HuH-7 (cell line): ENCODE data around the gene RASL10A.
A peak's percentile ranks its signal among the peaks of the same experiment; 100 is the strongest.
"Not testable (repeated sequence)": the region's sequence is repeated elsewhere in the genome, so short reads cannot be mapped to it uniquely, and the experiment has no call there.

Source experiments
- DNase-seq: peaks from one replicate; pipeline ENCODE4 v3.0.0; 2011; ENCODE audit warnings: low spot score

Gene RASL10A

DNA sequence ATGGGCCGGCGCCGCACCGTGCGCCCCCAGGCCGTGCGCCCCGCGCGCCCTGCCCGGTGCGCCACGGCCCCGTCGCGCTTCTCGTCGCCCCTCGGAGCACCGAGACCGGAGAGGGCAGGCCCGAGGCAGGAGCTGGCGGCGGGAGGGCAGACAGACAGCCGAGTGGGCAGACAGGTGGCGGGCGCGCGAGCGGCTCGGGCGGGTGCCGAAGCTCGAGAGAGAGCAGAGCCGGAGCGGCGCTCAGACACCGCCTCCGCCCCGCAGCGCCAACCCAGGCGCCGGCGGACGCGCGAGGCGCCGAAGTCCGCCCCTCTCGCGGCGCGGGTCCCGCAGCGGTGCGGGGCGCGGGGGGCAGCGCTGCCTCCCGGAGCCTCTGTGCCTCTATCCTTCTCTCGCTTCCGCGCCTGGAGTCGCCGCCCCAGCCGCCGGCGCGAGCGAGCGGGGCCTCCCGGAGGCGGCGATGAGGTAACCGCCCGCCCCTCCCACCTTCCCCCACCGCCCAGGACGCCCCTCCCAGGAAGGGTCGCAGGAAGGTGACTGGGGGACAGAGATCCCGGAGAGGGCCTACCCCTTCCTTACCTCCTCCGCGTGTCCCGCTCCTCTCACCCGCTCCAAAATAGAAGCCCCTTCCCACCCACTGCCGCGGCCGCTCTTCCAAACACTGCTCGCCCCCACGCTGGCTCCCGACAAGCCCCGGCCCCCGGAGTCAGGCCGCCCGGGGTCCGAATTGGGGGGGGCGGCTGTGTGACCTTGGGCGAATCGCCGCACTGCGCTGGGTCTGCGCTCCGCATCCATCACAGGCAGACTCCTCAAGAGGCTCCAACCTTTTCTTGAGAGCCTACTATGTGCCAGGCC, at the start of gene RASL10A:
RASL10A (minus strand) TSS at position 412 of the 855 bp plus-strand sequence. CDS start 451 bp downstream, outside the sequence.
- peak; percentile 82 for DNase-seq

- DNase-seq: peak; percentile 80
Measured at GRCh38 chr22:29359469-29359868, 44.0 kb upstream of the RASL10A start.

DNA sequence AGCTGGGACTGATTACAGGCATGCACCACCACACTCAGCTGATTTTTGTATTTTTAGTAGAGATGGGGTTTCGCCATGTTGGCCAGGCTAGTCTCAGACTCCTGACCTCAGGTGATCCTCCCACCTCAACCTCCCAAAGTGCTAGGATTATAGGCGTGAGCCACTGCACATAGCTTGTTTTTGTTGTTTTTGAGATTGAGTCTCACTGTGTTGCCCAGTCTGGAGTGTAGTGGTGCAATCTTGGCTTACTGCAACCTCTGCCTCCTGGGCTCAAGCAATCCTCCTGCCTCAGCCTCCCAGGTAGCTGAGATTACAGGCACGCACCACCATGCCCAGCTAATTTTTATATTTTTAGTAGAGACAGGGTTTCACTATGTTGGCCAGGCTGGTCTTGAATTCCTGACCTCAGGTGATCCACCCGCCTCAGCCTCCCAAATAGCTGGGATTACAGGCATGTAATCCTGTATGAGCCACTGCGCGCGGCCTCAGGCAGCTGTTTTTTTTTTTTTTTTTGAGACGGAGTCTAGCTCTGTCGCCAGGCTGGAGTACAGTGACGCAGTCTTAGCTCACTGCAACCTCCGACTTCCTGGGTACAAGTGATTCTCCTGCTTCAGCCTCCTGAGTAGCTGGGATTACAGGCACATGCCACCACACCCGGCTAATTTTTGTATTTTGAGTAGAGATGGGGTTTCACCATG, 41.8 kb upstream of the RASL10A start:
- DNase-seq: not testable (repeated sequence)

DNA sequence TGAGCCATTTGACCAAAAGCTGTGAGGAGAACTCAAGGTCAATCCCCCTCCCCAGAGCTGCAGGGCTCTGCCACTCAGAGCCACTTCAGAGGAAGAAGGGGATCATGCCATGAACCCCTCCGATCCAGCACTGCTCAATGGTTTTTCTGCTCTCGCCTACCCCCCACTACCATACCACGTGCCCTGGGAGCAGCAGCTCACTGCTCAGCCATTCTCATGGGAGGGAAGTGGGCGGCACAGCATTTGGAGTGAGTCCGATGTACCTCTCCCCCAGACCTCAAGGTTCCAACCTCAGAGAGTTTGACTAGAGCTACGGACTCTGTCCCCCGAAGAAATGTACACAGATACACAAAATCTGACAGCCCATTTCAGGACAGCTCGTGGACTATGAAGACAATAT, 38.4 kb upstream of the RASL10A start:
- no peak for DNase-seq

GRCh38 chr22:29353286-29353685, 37.8 kb upstream of the RASL10A start:
- no peak for DNase-seq

DNA sequence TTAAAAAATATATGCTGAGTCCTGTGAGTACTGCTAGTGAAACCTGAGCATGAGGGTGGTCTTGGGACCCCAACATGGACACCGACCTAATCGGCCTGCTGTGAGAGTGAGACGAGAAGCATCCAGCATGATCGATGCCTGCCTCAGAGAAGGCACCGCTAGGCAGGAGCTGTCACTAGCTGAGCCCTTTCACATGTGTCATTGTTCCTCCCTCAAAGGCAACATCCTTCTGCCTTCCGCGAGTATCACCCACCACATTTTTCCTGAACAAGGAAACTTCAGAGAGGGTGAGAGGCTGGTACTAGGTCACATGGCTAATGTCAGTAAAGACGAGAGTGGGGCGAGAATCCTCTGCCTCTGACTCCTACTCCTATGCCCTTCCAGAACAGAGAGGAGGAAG, 37.3 kb upstream of the RASL10A start:
- no peak for DNase-seq

DNA sequence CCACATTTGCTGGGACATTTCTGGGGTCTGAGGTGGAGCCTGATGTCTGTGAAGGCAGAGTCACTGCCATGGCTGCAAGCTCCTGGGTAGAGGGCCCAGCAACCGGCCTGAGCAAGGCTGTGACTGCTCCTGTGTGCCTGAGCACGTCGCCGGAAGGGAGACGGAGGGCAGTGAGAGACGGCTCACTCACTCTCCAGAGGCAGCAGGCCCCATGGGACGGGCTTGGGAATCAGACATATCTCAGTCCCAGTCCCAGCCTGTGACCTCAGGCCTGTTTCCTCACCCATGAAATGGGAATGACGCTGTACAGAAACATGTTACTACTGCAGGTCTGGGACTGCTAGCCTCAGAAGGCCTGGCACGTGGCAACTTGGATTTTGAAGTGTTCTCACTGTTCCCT, 36.4 kb upstream of the RASL10A start:
- no peak for DNase-seq

DNA sequence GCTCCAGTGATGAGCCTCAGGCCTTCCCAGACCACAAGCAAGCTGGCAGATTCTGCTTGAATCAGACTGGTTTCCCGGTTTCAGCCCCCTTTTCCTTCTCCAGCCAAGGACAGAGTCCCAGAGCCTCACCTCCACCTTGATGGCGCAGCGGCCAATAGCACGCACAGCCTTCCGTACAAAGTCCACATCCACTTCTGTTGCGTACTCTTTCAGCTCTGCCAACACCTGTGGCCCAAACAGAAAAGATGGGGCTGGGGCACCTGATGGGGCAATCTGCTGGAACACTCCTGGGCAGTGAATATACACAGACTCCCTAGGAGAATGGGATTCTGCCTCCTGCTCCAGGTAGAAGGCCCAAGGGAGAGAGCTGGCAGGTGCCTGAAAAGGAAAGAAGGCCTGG, 35.5 kb upstream of the RASL10A start:
- no peak for DNase-seq

GRCh38 chr22:29348956-29349355, 33.5 kb upstream of the RASL10A start:
- DNase-seq: no peak

DNA sequence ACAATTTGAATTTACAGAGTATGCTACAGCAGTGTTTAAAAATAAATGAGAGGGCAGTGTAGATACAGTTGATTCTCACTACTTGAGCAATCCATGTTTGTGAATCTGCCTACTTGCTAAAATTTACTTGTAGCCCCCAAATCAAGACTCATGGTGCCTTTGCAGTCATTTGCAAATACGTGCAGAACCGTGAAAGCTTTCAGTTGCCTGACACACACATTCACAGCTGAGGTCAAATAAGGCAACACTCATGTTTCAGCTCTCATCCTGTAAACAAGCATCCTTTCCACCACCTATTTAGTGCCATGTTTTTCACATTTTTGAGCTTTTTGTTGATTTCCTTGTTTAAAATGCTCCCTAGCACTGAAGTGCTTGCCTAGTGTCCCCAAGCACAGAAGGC, 32.5 kb upstream of the RASL10A start:
- DNase-seq: no peak

- DNase-seq: no peak
Measured at GRCh38 chr22:29346659-29347058, 31.2 kb upstream of the RASL10A start.

GRCh38 chr22:29345932-29346331, 30.4 kb upstream of the RASL10A start:
- no peak for DNase-seq

- DNase-seq: not testable (repeated sequence)
Measured at GRCh38 chr22:29344889-29345288, 29.4 kb upstream of the RASL10A start.

DNA sequence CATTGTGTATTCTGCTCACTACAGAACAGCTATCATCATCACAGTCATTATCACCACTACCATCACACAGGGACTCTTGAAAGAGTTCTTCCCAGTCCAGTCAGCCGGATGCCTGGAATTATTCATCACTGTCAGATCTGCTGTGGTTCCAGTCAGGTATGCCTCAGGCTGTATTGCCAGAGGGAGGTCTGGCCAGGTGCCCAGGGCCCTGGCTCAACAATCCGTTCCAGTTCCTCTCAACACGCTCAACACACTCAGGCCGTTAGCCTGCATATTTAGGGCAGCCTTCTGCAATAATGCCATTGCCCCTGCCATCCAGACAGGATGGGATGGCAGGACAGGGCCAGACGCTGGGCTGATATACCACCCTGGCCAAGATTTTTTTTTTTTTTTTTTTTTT, 28.6 kb upstream of the RASL10A start:
- DNase-seq: no peak

DNA sequence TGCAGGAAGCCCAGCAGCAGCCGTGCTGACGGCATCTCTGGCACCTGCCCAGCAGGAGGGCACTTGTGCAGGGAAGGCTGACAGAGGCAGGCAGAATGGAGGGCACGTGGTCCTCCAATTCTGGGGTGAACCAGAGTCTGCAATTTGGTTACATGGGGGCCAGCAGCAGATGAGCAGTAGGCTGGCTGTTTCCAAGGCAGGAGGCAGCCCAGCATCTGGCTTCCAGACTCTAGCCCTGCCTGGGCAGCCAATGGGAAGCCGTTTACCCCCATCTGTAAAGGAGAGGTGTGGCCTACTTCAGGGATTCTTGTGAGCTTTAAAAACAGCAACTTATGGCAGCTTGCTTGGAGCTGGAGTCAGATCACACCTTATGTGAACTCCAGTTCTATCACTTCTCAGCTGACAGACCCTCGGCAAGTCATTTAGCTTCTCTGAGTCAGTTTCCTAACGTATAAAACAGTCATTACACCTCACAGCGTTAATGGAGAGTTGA, 27.9 kb upstream of the RASL10A start:
- no peak for DNase-seq

GRCh38 chr22:29342577-29343312, 27.2 kb upstream of the RASL10A start:
- no peak for DNase-seq

- DNase-seq: no peak
Measured at GRCh38 chr22:29342177-29342576, 26.7 kb upstream of the RASL10A start.

GRCh38 chr22:29341849-29342127, 26.3 kb upstream of the RASL10A start:
- no peak for DNase-seq

DNA sequence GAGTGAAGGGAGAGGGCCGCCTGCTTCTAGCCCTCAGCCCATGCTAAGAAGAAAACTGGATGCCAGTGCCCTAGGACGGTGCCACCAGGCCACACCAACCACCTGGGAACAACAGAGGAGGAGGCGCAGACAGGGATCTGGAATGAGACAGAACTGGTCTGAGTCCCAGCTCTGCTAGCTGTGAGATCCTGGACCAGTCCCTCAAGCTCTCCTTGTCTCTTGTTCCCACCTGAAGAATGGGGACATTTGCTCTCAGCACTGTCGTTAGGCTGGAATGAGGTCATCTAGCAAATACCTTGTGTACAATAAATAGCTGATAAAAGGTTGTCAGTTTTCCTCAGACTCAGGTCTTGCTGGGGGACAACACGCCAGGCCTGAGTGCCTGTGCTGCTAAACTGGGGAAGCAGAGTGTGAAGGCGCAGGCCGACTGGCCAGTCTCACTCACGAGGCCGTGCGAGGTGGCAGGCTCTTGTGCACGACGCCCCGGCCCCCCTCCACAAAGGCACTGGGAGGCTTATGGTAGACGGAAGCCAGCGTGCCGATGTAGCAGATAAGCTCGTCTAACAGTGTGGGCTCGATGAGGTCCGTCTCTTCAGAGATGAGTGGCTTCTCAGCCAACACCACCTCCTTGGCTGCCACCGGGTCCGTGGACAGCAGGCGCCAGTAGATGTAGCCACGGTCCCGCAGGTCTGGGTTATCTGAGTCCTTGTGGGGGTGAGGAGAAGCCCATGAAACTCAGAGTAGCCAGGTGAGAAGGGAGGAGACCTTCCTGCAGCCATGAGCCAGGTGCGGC, 25.8 kb upstream of the RASL10A start:
- no peak for DNase-seq

- DNase-seq: no peak
Measured at GRCh38 chr22:29340566-29340965, 25.1 kb upstream of the RASL10A start.

GRCh38 chr22:29339381-29340235, 24.1 kb upstream of the RASL10A start:
- no peak for DNase-seq
